ENCODE results near the gene ZNF385A. TPM values are rescaled to one million over a fixed set of nuclear protein-coding genes. Genes with fewer than 3 reads are reported as not detected.

Gene ZNF385A
- total RNA-seq, 3 donors from 2014 or later (not counting 1 experiment from before 2014, with no cell fraction given), result 5.4 to 9.8 (median 8.9) TPM

- 66% methylated on average over 9 of the region's 10 CpGs for WGBS (ENCODE audit: insufficient coverage)
- Histone ChIP-seq H3K4me3 (ENCODE audit: low read length) (no peak overlapping the region), H3K36me3 (ENCODE audit: control insufficient read depth, insufficient read depth, low read length) (no peaks in the 10 kb centered on the region), H3K4me1 (ENCODE audit: control insufficient read depth, insufficient read depth, low read length) (peaks cover 33% of the 10 kb centered on the region), H3K27ac (ENCODE audit: low read length) (peak overlapping the region; percentile 43), H3K9me3 (ENCODE audit: control insufficient read depth, insufficient read depth, low read length) (no peaks in the 10 kb centered on the region), H3K27me3 (ENCODE audit: control insufficient read depth, insufficient read depth, low read length) (no peaks in the 10 kb centered on the region)
- TF ChIP-seq, protein P1, sequence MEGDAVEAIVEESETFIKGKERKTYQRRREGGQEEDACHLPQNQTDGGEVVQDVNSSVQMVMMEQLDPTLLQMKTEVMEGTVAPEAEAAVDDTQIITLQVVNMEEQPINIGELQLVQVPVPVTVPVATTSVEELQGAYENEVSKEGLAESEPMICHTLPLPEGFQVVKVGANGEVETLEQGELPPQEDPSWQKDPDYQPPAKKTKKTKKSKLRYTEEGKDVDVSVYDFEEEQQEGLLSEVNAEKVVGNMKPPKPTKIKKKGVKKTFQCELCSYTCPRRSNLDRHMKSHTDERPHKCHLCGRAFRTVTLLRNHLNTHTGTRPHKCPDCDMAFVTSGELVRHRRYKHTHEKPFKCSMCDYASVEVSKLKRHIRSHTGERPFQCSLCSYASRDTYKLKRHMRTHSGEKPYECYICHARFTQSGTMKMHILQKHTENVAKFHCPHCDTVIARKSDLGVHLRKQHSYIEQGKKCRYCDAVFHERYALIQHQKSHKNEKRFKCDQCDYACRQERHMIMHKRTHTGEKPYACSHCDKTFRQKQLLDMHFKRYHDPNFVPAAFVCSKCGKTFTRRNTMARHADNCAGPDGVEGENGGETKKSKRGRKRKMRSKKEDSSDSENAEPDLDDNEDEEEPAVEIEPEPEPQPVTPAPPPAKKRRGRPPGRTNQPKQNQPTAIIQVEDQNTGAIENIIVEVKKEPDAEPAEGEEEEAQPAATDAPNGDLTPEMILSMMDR (IDR thresholded peaks at IDR 0.05), result no peak
- Mint-ChIP-seq H3K4me3 (no peak overlapping the region), H3K27me3 (ENCODE audit: low read depth in 2 of 2) (no peaks in the 10 kb centered on the region), H3K27ac (no peak overlapping the region), H3K9me3 (no peaks in the 10 kb centered on the region), H3K36me3 (no peaks in the 10 kb centered on the region), H3K4me1 (peaks cover 0 to 6% of the 10 kb centered on the region in 2 donors)
- ATAC-seq, result no peak
- intact Hi-C loops (cut with micrococcal nuclease), result no loop called here
- DNase-seq, result no peak
These were observed 850 bp upstream of the ZNF385A start for GRCh38 chr12:54385251-54385914.

- Histone ChIP-seq H3K27ac (ENCODE audit: low read length) (peak overlapping the region; percentile 39), H3K27me3 (ENCODE audit: control insufficient read depth, insufficient read depth, low read length) (no peaks in the 10 kb centered on the region), H3K36me3 (ENCODE audit: control insufficient read depth, insufficient read depth, low read length) (no peaks in the 10 kb centered on the region), H3K9me3 (ENCODE audit: control insufficient read depth, insufficient read depth, low read length) (no peaks in the 10 kb centered on the region), H3K4me1 (ENCODE audit: control insufficient read depth, insufficient read depth, low read length) (peaks cover 32% of the 10 kb centered on the region), H3K4me3 (ENCODE audit: low read length) (no peak overlapping the region)
- no peak for DNase-seq
- peak overlapping the region in 1 of 2 donors; percentile 21 for H3K27ac Mint-ChIP-seq
- TF ChIP-seq, protein P1 (IDR thresholded peaks at IDR 0.05), result no peak
- H3K9me3 Mint-ChIP-seq, result no peaks in the 10 kb centered on the region
- no peak overlapping the region for H3K4me3 Mint-ChIP-seq
- WGBS (ENCODE audit: insufficient coverage), result 91% methylated on average over 3 of the region's 3 CpGs
- no peaks in the 10 kb centered on the region for H3K36me3 Mint-ChIP-seq
- H3K4me1 Mint-ChIP-seq, result peaks cover 0 to 7% of the 10 kb centered on the region in 2 donors
- intact Hi-C loops (cut with micrococcal nuclease), result no loop called here
- no peak for ATAC-seq
- no peaks in the 10 kb centered on the region for H3K27me3 Mint-ChIP-seq (ENCODE audit: low read depth in 2 of 2)
These were observed 1.4 kb downstream of the ZNF385A start for GRCh38 chr12:54383041-54383609.

DNA sequence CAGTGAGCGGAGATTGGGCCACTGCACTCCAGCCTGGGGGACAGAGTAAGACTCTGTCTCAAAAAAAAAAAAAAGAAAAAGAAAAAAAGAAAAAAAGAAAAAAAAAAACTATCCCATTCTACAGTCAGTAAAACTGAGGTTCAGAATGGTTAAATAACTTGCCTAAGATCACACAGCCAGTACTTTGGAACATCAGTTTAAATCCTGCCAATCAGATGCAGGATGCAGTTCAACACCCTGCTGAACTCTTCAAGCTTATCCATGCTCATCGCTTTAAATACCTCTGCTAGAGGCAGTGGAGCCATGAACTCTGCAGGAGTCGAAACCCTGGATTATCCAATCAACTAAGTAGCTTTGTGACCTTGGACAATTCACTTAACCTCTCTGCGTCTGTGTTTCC is 3.4 kb downstream of the ZNF385A start:
- Mint-ChIP-seq H3K36me3 (no peaks in the 10 kb centered on the region), H3K4me1 (peaks cover 0 to 7% of the 10 kb centered on the region in 2 donors), H3K27me3 (ENCODE audit: low read depth in 2 of 2) (no peaks in the 10 kb centered on the region), H3K4me3 (no peak overlapping the region), H3K27ac (no peak overlapping the region), H3K9me3 (no peaks in the 10 kb centered on the region)
- TF ChIP-seq, protein P1 (IDR thresholded peaks at IDR 0.05), result no peak
- intact Hi-C loops (cut with micrococcal nuclease), result no loop called here
- no peak overlapping the region for H3K27ac ChIP-seq (ENCODE audit: low read length)
- H3K27me3 ChIP-seq (ENCODE audit: control insufficient read depth, insufficient read depth, low read length), result no peaks in the 10 kb centered on the region
- H3K4me3 ChIP-seq (ENCODE audit: low read length), result no peak overlapping the region
- DNase-seq (no peak), ATAC-seq (no peak)
- 98% methylated on average over 4 of the region's 4 CpGs for WGBS (ENCODE audit: insufficient coverage)
- H3K9me3 ChIP-seq (ENCODE audit: control insufficient read depth, insufficient read depth, low read length), result no peaks in the 10 kb centered on the region
- peaks cover 28% of the 10 kb centered on the region for H3K4me1 ChIP-seq (ENCODE audit: control insufficient read depth, insufficient read depth, low read length)
- no peaks in the 10 kb centered on the region for H3K36me3 ChIP-seq (ENCODE audit: control insufficient read depth, insufficient read depth, low read length)

All from natural killer cell (primary cell).